Ovary (tissue), 3 donors: ENCODE results near the gene DAP.

Experiments used
- CTCF ChIP-seq, 3 donors: fragments of 450-650 bp in 2 of 3; fragments of 200-600 bp in 1 of 3; IDR thresholded peaks; one replicate each; pipeline versions ENCODE4 v1.5.1 to v1.8.0; 2016 to 2022; ENCODE audit warnings: antibody characterized with exemption in 3 of 3, mild to moderate bottlenecking in 1 of 3
- EP300 ChIP-seq: sonication (generic); formaldehyde crosslinking; IDR thresholded peaks from one replicate; pipeline ENCODE4 v1.6.1; 2017; ENCODE audit warnings: antibody characterized with exemption
- POLR2A ChIP-seq: fragments of 450-650 bp; IDR thresholded peaks from one replicate; pipeline ENCODE4 v1.6.1; 2017; ENCODE audit warnings: antibody characterized with exemption, mild to moderate bottlenecking, moderate library complexity
- donor health status: DM: no; HTN: no; CAD: no.

GRCh38 chr5:10630126-10630525 is 130.9 kb downstream of the DAP start:
- no peak for TF ChIP-seq POLR2A
- TF ChIP-seq CTCF (IDR thresholded peaks at IDR 0.05), result no peak
- no peak for TF ChIP-seq EP300
